PC-9 (cell line): ENCODE measurements around the gene SLC38A10. TPM values are rescaled to one million over a fixed set of nuclear protein-coding genes. Genes with fewer than 3 reads are reported as not detected.

Source experiments
- BruUV-seq: library from RNA; stranded (reverse); fragments of 400-500 nt; replicated peaks from 2 replicates; lab custom pipeline; 2021; lab: Mats Ljungman, UMichigan
- CTCF ChIA-PET: fragments of 300-600 bp; sonication (Branson Sonifier 250); formaldehyde crosslinking; loops from one replicate; lab custom pipeline; 2022; ENCODE audit warnings: antibody characterized with exemption; lab: Charles Lee
- POLR2A ChIA-PET: fragments of 300-600 bp; sonication (Branson Sonifier 250); formaldehyde crosslinking; loops from one replicate; lab custom pipeline; 2022; ENCODE audit warnings: antibody characterized with exemption; ENCODE audit not compliant: unreplicated experiment; lab: Charles Lee
- DNase-seq, 2 experiments: peaks; one replicate each; pipeline versions ENCODE4 v3.0.0 to v3.0.0-alpha.2; 2015 to 2022; ENCODE audit warnings: mixed read lengths in 1 of 2
- H2AFZ ChIP-seq: fragments of 200-600 bp; sonication (generic); 2 replicates; pipeline ENCODE4 v1.8.1; 2017; ENCODE audit warnings: antibody characterized with exemption
- H3F3A ChIP-seq: fragments of 200-600 bp; sonication (generic); 2 replicates; pipeline ENCODE4 v1.8.1; 2017; ENCODE audit warnings: antibody characterized with exemption, mild to moderate bottlenecking, low read depth; ENCODE audit not compliant: insufficient read depth
- H3K27ac ChIP-seq: fragments of 200-600 bp; sonication (generic); 2 replicates; pipeline ENCODE4 v1.6.1; 2016; ENCODE audit warnings: mixed run types
- H3K27me3 ChIP-seq: fragments of 200-600 bp; sonication (generic); 2 replicates; pipeline ENCODE4 v1.6.1; 2016; ENCODE audit warnings: low read depth, mixed run types; ENCODE audit not compliant: insufficient read depth
- H3K36me3 ChIP-seq: fragments of 200-600 bp; sonication (generic); 2 replicates; pipeline ENCODE4 v1.6.1; 2016; ENCODE audit warnings: low read depth, mixed run types
- H3K4me1 ChIP-seq: fragments of 200-600 bp; sonication (generic); replicated peaks from 2 replicates; pipeline ENCODE4 v1.6.1; 2016; ENCODE audit warnings: mixed run types; ENCODE audit not compliant: insufficient read depth
- H3K4me2 ChIP-seq: fragments of 200-600 bp; sonication (generic); 2 replicates; pipeline ENCODE4 v1.6.1; 2017; ENCODE audit warnings: mixed run types
- H3K4me3 ChIP-seq: fragments of 200-600 bp; sonication (generic); 2 replicates; pipeline ENCODE4 v1.6.1; 2016; ENCODE audit warnings: mixed run types
- H3K79me2 ChIP-seq: fragments of 200-600 bp; sonication (generic); 2 replicates; pipeline ENCODE4 v1.6.1; 2017; ENCODE audit warnings: low read depth, mixed run types
- H3K9me2 ChIP-seq: fragments of 200-600 bp; sonication (generic); 2 replicates; pipeline ENCODE4 v1.8.1; 2017; ENCODE audit warnings: mild to moderate bottlenecking; ENCODE audit not compliant: insufficient read depth
- H3K9me3 ChIP-seq: fragments of 200-600 bp; sonication (generic); 2 replicates; pipeline ENCODE4 v1.8.1; 2016; ENCODE audit warnings: low read depth; ENCODE audit not compliant: insufficient read depth
- H4K20me1 ChIP-seq: fragments of 200-600 bp; sonication (generic); 2 replicates; pipeline ENCODE4 v1.8.1; 2017; ENCODE audit not compliant: insufficient read depth
- CTCF ChIP-seq: fragments of 200-600 bp; sonication (generic); conservative IDR thresholded peaks from 2 replicates; pipeline ENCODE4 v1.6.1; 2017; ENCODE audit warnings: mixed run types, antibody characterized with exemption, mild to moderate bottlenecking, moderate library complexity
- EZH2 ChIP-seq: fragments of 200-600 bp; sonication (generic); IDR thresholded peaks from 2 replicates; pipeline ENCODE4 v1.8.0; 2017; ENCODE audit warnings: antibody characterized with exemption, low read depth
- intact Hi-C: fragments of 100-400 bp; cut with micrococcal nuclease; formaldehyde crosslinking; loops from one replicate; pipeline ENCODE4 v1.10.0; 2022; ENCODE audit not compliant: unreplicated experiment
- total RNA-seq: library from RNA; stranded (reverse); gene quantifications from 2 replicates; pipeline ENCODE4 v1.2.3, GENCODE V29; 2021

The SLC38A10 gene
- total RNA-seq, 1 experiment from 2014 or later: 127 TPM

GRCh38 chr17:81336930-81337325, 41.8 kb upstream of the SLC38A10 start:
- intact Hi-C loops: no loop called here
- peaks cover 46% of the 10 kb centered on the region for H3K4me1 ChIP-seq
- no peak for TF ChIP-seq CTCF
- TF ChIP-seq EZH2: no peak
- CTCF ChIA-PET: no interaction called here
- no TSS peak for BruUV-seq
- H3F3A ChIP-seq: peaks cover 7% of the 10 kb centered on the region; the same call in 1 of the 2 replicates
- no peaks in the 10 kb centered on the region for H3K9me3 ChIP-seq
- no peaks in the 10 kb centered on the region for H3K36me3 ChIP-seq
- no peak overlapping the region for H3K4me2 ChIP-seq
- POLR2A ChIA-PET: no interaction called here
- peaks cover 20% of the 10 kb centered on the region for H3K79me2 ChIP-seq
- no peak overlapping the region for H3K27ac ChIP-seq
- H3K4me3 ChIP-seq: no peak overlapping the region
- DNase-seq: no peak
- H3K27me3 ChIP-seq: no peaks in the 10 kb centered on the region
- H2AFZ ChIP-seq: no peak overlapping the region
- H4K20me1 ChIP-seq: no peaks in the 10 kb centered on the region
- no peaks in the 10 kb centered on the region for H3K9me2 ChIP-seq

GRCh38 chr17:81336296-81336929, 41.3 kb upstream of the SLC38A10 start:
- peaks cover 15% of the 10 kb centered on the region for H3K79me2 ChIP-seq
- H3F3A ChIP-seq: peaks cover 7% of the 10 kb centered on the region; the same call in 1 of the 2 replicates
- H3K4me2 ChIP-seq: no peak overlapping the region
- no TSS peak for BruUV-seq
- no peaks in the 10 kb centered on the region for H3K36me3 ChIP-seq
- no peak overlapping the region for H2AFZ ChIP-seq
- no peaks in the 10 kb centered on the region for H3K9me3 ChIP-seq
- no peak overlapping the region for H3K4me3 ChIP-seq
- ChIA-PET CTCF (interaction anchor here (0.6 kb wide), 2 partner anchors 82 to 83 kb away, joined by 3 to 7 read pairs; no protein-coding TSS in a partner anchor), POLR2A (interaction anchor here (0.9 kb wide), 1 partner anchor 59 kb away, joined by 3 read pairs; the partner anchor contains the start of gene BAHCC1)
- no peak for TF ChIP-seq EZH2
- no peak for TF ChIP-seq CTCF
- H4K20me1 ChIP-seq: no peaks in the 10 kb centered on the region
- H3K27me3 ChIP-seq: no peaks in the 10 kb centered on the region
- H3K9me2 ChIP-seq: no peaks in the 10 kb centered on the region
- peaks cover 51% of the 10 kb centered on the region for H3K4me1 ChIP-seq
- intact Hi-C loops: no loop called here
- no peak overlapping the region for H3K27ac ChIP-seq
- DNase-seq: no peak

- DNase-seq: peak; percentile 75 to 95
- POLR2A ChIA-PET: interaction anchor here (0.6 to 0.9 kb wide), 3 partner anchors 44 to 87 kb away, joined by 3 to 6 read pairs (median 4); partner anchors contain the start of gene BAHCC1
- CTCF ChIA-PET: interaction anchor here (0.6 kb wide), 2 partner anchors 81 to 84 kb away, joined by 3 to 7 read pairs; no protein-coding TSS in a partner anchor
- H3K4me3 ChIP-seq: no peak overlapping the region
- TF ChIP-seq EZH2 (no peak), CTCF (no peak)
- peaks cover 11% of the 10 kb centered on the region; the same call in 1 of the 2 replicates for H3F3A ChIP-seq
- peak overlapping the region; percentile 64 for H3K4me2 ChIP-seq
- peaks cover 9% of the 10 kb centered on the region for H3K79me2 ChIP-seq
- H3K27me3 ChIP-seq: no peaks in the 10 kb centered on the region
- BruUV-seq: no TSS peak
- H2AFZ ChIP-seq: no peak overlapping the region
- peaks cover 56% of the 10 kb centered on the region for H3K4me1 ChIP-seq
- peak overlapping the region; percentile 48 for H3K27ac ChIP-seq
- H3K36me3 ChIP-seq: no peaks in the 10 kb centered on the region
- intact Hi-C loops: no loop called here
- H3K9me3 ChIP-seq: no peaks in the 10 kb centered on the region
- no peaks in the 10 kb centered on the region for H3K9me2 ChIP-seq
- no peaks in the 10 kb centered on the region for H4K20me1 ChIP-seq
These were observed 40.7 kb upstream of the SLC38A10 start for GRCh38 chr17:81335773-81336157.
